SKM-1 (cell line): ENCODE measurements around the gene PFDN6.
"Not testable (repeated sequence)": the region's sequence is repeated elsewhere in the genome, so short reads cannot be mapped to it uniquely, and the experiment has no call there.

Experiments used
- DNase-seq: peaks from one replicate; lab custom pipeline; 2025; ENCODE audit not compliant: unreplicated experiment; lab: John Stamatoyannopoulos, UW

The PFDN6 gene

GRCh38 chr6:33288921-33289783, at the start of gene PFDN6, which contains the start of gene WDR46:
TSS of gene PFDN6 (plus strand) at chr6:33289601. CDS start at chr6:33289857, 256 bp downstream.
TSS of gene WDR46 (minus strand) at chr6:33289239. CDS start at chr6:33289170, 69 bp downstream.
- DNase-seq = peak; percentile 97

- DNase-seq = no peak
Observed at GRCh38 chr6:33241968-33242367, 47.4 kb upstream of the PFDN6 start.

GRCh38 chr6:33243476-33243875, 45.9 kb upstream of the PFDN6 start:
- no peak for DNase-seq

- DNase-seq = peak; percentile 80
Observed at GRCh38 chr6:33247977-33248642, 41.3 kb upstream of the PFDN6 start.

- DNase-seq = peak; percentile 46
Observed at GRCh38 chr6:33248643-33248931, 40.8 kb upstream of the PFDN6 start.

GRCh38 chr6:33248932-33249731, 40.3 kb upstream of the PFDN6 start:
- DNase-seq = peak; percentile 99

- DNase-seq = no peak
Observed at GRCh38 chr6:33249732-33250630, 39.4 kb upstream of the PFDN6 start.

GRCh38 chr6:33250731-33251130, 38.7 kb upstream of the PFDN6 start:
- no peak for DNase-seq

- DNase-seq = no peak
Observed at GRCh38 chr6:33251395-33252012, 37.9 kb upstream of the PFDN6 start.

GRCh38 chr6:33252759-33253158, 36.6 kb upstream of the PFDN6 start:
- DNase-seq = no peak

GRCh38 chr6:33254591-33254990, 34.8 kb upstream of the PFDN6 start:
- DNase-seq = no peak

GRCh38 chr6:33259032-33259431, 30.4 kb upstream of the PFDN6 start:
- no peak for DNase-seq

GRCh38 chr6:33262490-33262889, 26.9 kb upstream of the PFDN6 start:
- not testable (repeated sequence) for DNase-seq

- no peak for DNase-seq
Observed at GRCh38 chr6:33264015-33264414, 25.4 kb upstream of the PFDN6 start.

GRCh38 chr6:33271117-33271467, 18.3 kb upstream of the PFDN6 start:
- DNase-seq = no peak

GRCh38 chr6:33271468-33272274, 17.7 kb upstream of the PFDN6 start, which contains the start of the genes RPS18 and VPS52:
TSS of gene RPS18 (plus strand) at chr6:33272075. CDS start at chr6:33272120, 45 bp downstream.
TSS of gene VPS52 (minus strand) at chr6:33271876. CDS start at chr6:33271675, 201 bp downstream.
- peak; percentile 97 for DNase-seq

- DNase-seq = no peak
Observed at GRCh38 chr6:33272275-33273128, 16.9 kb upstream of the PFDN6 start.
